ENCODE results near the gene RND2. TPM values are rescaled to one million over a fixed set of nuclear protein-coding genes. Genes with fewer than 3 reads are reported as not detected.

Gene RND2
- total RNA-seq, 1 experiment from 2014 or later = 5.5 TPM

- no peaks in the 10 kb centered on the region for H3K4me1 ChIP-seq (ENCODE audit: insufficient read depth, low read length, poor library complexity, severe bottlenecking)
- H3K4me3 ChIP-seq (ENCODE audit: low read depth, low read length, poor library complexity, severe bottlenecking) = no peak overlapping the region
- DNase-seq (ENCODE audit: low spot score) = no peak
- H3K36me3 ChIP-seq (ENCODE audit: insufficient read depth, low read length, poor library complexity, severe bottlenecking) = no peaks in the 10 kb centered on the region
- BruUV-seq (replicated peaks) = no TSS peak
- TF ChIP-seq EZH2 (IDR thresholded peaks at IDR 0.05; ENCODE audit: borderline replicate concordance, low read depth, low read length, poor library complexity, severe bottlenecking) = no peak
- TF ChIP-seq, protein P1, sequence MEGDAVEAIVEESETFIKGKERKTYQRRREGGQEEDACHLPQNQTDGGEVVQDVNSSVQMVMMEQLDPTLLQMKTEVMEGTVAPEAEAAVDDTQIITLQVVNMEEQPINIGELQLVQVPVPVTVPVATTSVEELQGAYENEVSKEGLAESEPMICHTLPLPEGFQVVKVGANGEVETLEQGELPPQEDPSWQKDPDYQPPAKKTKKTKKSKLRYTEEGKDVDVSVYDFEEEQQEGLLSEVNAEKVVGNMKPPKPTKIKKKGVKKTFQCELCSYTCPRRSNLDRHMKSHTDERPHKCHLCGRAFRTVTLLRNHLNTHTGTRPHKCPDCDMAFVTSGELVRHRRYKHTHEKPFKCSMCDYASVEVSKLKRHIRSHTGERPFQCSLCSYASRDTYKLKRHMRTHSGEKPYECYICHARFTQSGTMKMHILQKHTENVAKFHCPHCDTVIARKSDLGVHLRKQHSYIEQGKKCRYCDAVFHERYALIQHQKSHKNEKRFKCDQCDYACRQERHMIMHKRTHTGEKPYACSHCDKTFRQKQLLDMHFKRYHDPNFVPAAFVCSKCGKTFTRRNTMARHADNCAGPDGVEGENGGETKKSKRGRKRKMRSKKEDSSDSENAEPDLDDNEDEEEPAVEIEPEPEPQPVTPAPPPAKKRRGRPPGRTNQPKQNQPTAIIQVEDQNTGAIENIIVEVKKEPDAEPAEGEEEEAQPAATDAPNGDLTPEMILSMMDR (conservative IDR thresholded peaks at IDR 0.05; ENCODE audit: low read depth, low read length) = no peak
- intact Hi-C loops (cut with micrococcal nuclease; ENCODE audit: unreplicated experiment) = no loop called here
- no peaks in the 10 kb centered on the region for H3K9me3 ChIP-seq (ENCODE audit: low read depth, low read length, poor library complexity, severe bottlenecking)
- no peaks in the 10 kb centered on the region for H3K27me3 ChIP-seq (replicated peaks; ENCODE audit: insufficient read depth, low read depth, low read length, poor library complexity)
- CTCF ChIA-PET = no interaction called here
- POLR2A ChIA-PET (ENCODE audit: low non-redundant PET) = no interaction called here
- H3K27ac ChIP-seq (ENCODE audit: low read depth, low read length, poor library complexity, severe bottlenecking) = no peak overlapping the region
Measured at GRCh38 chr17:43011728-43012472, 13.1 kb upstream of the RND2 start.

GRCh38 chr17:43013296-43013695 is 11.7 kb upstream of the RND2 start:
- Histone ChIP-seq H3K27me3 (replicated peaks; ENCODE audit: insufficient read depth, low read depth, low read length, poor library complexity) (no peaks in the 10 kb centered on the region), H3K36me3 (ENCODE audit: insufficient read depth, low read length, poor library complexity, severe bottlenecking) (no peaks in the 10 kb centered on the region), H3K4me1 (ENCODE audit: insufficient read depth, low read length, poor library complexity, severe bottlenecking) (no peaks in the 10 kb centered on the region), H3K4me3 (ENCODE audit: low read depth, low read length, poor library complexity, severe bottlenecking) (no peak overlapping the region), H3K27ac (ENCODE audit: low read depth, low read length, poor library complexity, severe bottlenecking) (no peak overlapping the region), H3K9me3 (ENCODE audit: low read depth, low read length, poor library complexity, severe bottlenecking) (no peaks in the 10 kb centered on the region)
- POLR2A ChIA-PET (ENCODE audit: low non-redundant PET) = no interaction called here
- DNase-seq (ENCODE audit: low spot score) = no peak
- CTCF ChIA-PET = no interaction called here
- intact Hi-C loops (cut with micrococcal nuclease; ENCODE audit: unreplicated experiment) = no loop called here
- BruUV-seq (replicated peaks) = no TSS peak
- TF ChIP-seq, protein P1 (conservative IDR thresholded peaks at IDR 0.05; ENCODE audit: low read depth, low read length) = no peak
- TF ChIP-seq EZH2 (IDR thresholded peaks at IDR 0.05; ENCODE audit: borderline replicate concordance, low read depth, low read length, poor library complexity, severe bottlenecking) = no peak

GRCh38 chr17:43014020-43014648 is 10.9 kb upstream of the RND2 start:
- ChIA-PET CTCF (no interaction called here), POLR2A (ENCODE audit: low non-redundant PET) (no interaction called here)
- Histone ChIP-seq H3K9me3 (ENCODE audit: low read depth, low read length, poor library complexity, severe bottlenecking) (no peaks in the 10 kb centered on the region), H3K27me3 (replicated peaks; ENCODE audit: insufficient read depth, low read depth, low read length, poor library complexity) (no peaks in the 10 kb centered on the region), H3K36me3 (ENCODE audit: insufficient read depth, low read length, poor library complexity, severe bottlenecking) (no peaks in the 10 kb centered on the region), H3K4me3 (ENCODE audit: low read depth, low read length, poor library complexity, severe bottlenecking) (no peak overlapping the region), H3K27ac (ENCODE audit: low read depth, low read length, poor library complexity, severe bottlenecking) (no peak overlapping the region), H3K4me1 (ENCODE audit: insufficient read depth, low read length, poor library complexity, severe bottlenecking) (no peaks in the 10 kb centered on the region)
- intact Hi-C loops (cut with micrococcal nuclease; ENCODE audit: unreplicated experiment) = no loop called here
- BruUV-seq (replicated peaks) = no TSS peak
- no peak for TF ChIP-seq EZH2 (IDR thresholded peaks at IDR 0.05; ENCODE audit: borderline replicate concordance, low read depth, low read length, poor library complexity, severe bottlenecking)
- TF ChIP-seq, protein P1 (conservative IDR thresholded peaks at IDR 0.05; ENCODE audit: low read depth, low read length) = no peak
- DNase-seq (ENCODE audit: low spot score) = no peak
